GM12891 (cell line): ENCODE measurements around the gene FOXK1.

ENCODE experiments used
- POLR2A ChIP-seq: IDR thresholded peaks from 2 replicates; pipeline ENCODE4 v1.6.1; 2011; ENCODE audit warnings: low read depth, low read length, control low read depth
- POLR2AphosphoS5 ChIP-seq: IDR thresholded peaks from 2 replicates; pipeline ENCODE4 v1.6.1; 2011; ENCODE audit warnings: low read depth, low read length, control low read depth

DNA sequence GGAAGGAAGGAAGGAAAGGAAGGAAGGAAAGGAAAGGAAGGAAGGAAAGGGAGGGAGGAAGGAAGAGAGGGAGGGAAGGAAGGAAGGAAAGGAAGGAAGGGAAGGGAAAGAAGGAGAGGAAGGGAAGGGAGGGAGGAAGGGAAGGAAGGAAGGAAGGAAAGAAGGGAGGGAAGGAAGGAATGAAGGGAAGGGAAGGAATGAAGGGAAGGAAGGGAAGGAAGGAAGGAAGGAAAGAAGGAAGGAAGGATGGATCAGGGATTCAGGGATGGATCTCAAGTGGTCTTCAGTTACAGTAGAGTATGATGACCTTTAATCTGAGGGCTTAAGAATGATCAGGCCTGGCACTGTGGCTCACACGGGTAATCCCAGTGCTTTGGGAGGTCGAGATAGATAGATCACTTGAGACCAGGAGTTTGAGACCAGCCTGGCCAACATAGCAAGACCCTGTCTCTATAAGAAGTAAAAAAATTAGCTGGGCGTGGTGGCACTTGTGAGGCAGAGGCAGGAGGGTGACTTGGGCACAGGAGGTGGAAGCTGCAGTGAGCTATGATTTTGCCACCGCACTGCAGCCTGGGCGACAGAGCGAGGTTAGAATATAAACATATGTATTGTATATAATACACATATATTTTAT, 760 bp upstream of the FOXK1 start:
- TF ChIP-seq POLR2AphosphoS5 (no peak), POLR2A (no peak)
